Body of pancreas (tissue), 4 donors: ENCODE data around the gene RITA1.

Source experiments
- CTCF ChIP-seq, 7 experiments: fragments of 450-650 bp in 4 of 7; fragments of 200-600 bp in 3 of 7; sonication (generic) in 3 of 7; IDR thresholded peaks; one replicate each; pipeline ENCODE4 v1.5.1; 2016 to 2019; ENCODE audit warnings: antibody characterized with exemption in 7 of 7
- POLR2A ChIP-seq, 3 donors: fragments of 450-650 bp; IDR thresholded peaks; one replicate each; pipeline ENCODE4 v1.6.1; 2016; ENCODE audit warnings: antibody characterized with exemption in 3 of 3, mild to moderate bottlenecking in 2 of 3

DNA sequence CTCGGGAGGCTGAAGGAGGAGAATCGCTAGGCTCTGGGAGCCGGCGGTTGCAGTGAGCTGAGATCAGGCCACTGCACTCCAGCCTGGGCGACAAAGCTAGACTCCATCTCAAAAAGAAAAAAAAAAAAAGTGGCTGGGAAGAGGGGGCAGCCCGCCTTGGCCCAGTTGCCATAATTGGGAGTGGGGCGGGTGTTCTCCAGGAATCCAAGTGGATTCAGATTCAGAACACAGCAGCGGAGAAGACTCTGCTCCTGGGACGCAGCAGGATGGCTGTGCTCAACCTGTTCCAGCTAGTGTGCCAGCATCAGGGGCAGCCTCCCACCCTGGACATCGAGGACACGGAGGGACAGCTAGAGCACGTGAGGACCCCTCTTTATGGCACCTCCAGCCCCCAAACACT lies 30.5 kb upstream of the RITA1 start:
- TF ChIP-seq CTCF (IDR thresholded peaks at IDR 0.05): no peak
- TF ChIP-seq POLR2A (IDR thresholded peaks at IDR 0.05): no peak
